HEK293 (cell line): ENCODE data around the gene CACNA2D3.

Source experiments
- CTCF ChIA-PET: fragments of 350-600 bp; formaldehyde crosslinking; extraction: SDS; loops from one replicate; lab custom pipeline; 2021; ENCODE audit warnings: antibody characterized with exemption; lab: Yijun Ruan, JAX
- POLR2A ChIA-PET: fragments of 300-600 bp; formaldehyde crosslinking; extraction: SDS; loops from one replicate; lab custom pipeline; 2020; ENCODE audit warnings: antibody characterized with exemption, inconsistent platforms; lab: Yijun Ruan, JAX
- H3K27ac ChIP-seq: fragments of 200-500 bp; sonication (Bioruptor generic); 2 replicates; pipeline ENCODE4 v1.5.1; 2014; ENCODE audit warnings: low read depth, low read length, control low read depth, inconsistent platforms; ENCODE audit errors: extremely low read depth
- H3K36me3 ChIP-seq, 2 experiments: fragments of 200-500 bp in 1 of 2; sonication (Bioruptor generic) in 1 of 2; 1 replicate in 1 of 2; 2 replicates in 1 of 2; pipeline ENCODE4 v1.5.1; 2014 to 2017; ENCODE audit warnings: inconsistent platforms in 2 of 2, low read length in 2 of 2; ENCODE audit not compliant: control insufficient read depth in 2 of 2, insufficient read depth in 1 of 2
- H3K4me1 ChIP-seq: fragments of 200-500 bp; sonication (Bioruptor generic); 2 replicates; pipeline ENCODE4 v1.5.1; 2014; ENCODE audit warnings: mild to moderate bottlenecking, low read length, inconsistent platforms; ENCODE audit not compliant: control insufficient read depth, insufficient read depth
- H3K4me3 ChIP-seq: 2 replicates; pipeline ENCODE4 v1.5.1; 2011; ENCODE audit warnings: low read depth, mild to moderate bottlenecking, control low read depth, low read length, moderate library complexity
- H3K9me3 ChIP-seq: fragments of 200-500 bp; sonication (Bioruptor generic); 2 replicates; pipeline ENCODE4 v1.5.1; 2014; ENCODE audit warnings: low read depth, low read length, inconsistent platforms; ENCODE audit not compliant: control insufficient read depth, insufficient read depth
- GLIS1 ChIP-seq: fragments of 450-650 bp; formaldehyde crosslinking; IDR thresholded peaks from 2 replicates; pipeline ENCODE4 v1.5.1; 2016; ENCODE audit warnings: missing biosample characterization, missing genetic modification characterization
- HIC1 ChIP-seq: fragments of 450-650 bp; formaldehyde crosslinking; IDR thresholded peaks from 2 replicates; pipeline ENCODE4 v1.5.1; 2016; ENCODE audit warnings: missing biosample characterization, missing genetic modification characterization
- KLF1 ChIP-seq: fragments of 450-650 bp; formaldehyde crosslinking; IDR thresholded peaks from 2 replicates; pipeline ENCODE4 v1.5.1; 2016; ENCODE audit warnings: missing biosample characterization, missing genetic modification characterization
- KLF8 ChIP-seq: fragments of 450-650 bp; formaldehyde crosslinking; IDR thresholded peaks from 2 replicates; pipeline ENCODE4 v1.5.1; 2016; ENCODE audit warnings: missing biosample characterization, missing genetic modification characterization
- PBX3 ChIP-seq: sonication (generic); formaldehyde crosslinking; IDR thresholded peaks from 2 replicates; pipeline ENCODE4 v1.8.1; 2022; ENCODE audit warnings: mild to moderate bottlenecking, moderate library complexity, missing genetic modification reagents
- SP7 ChIP-seq: fragments of 450-650 bp; formaldehyde crosslinking; IDR thresholded peaks from 2 replicates; pipeline ENCODE4 v1.5.1; 2016; ENCODE audit warnings: missing biosample characterization, missing genetic modification characterization
- TSHZ1 ChIP-seq: fragments of 450-650 bp; formaldehyde crosslinking; IDR thresholded peaks from 2 replicates; pipeline ENCODE4 v1.5.1; 2016; ENCODE audit warnings: missing biosample characterization, missing genetic modification characterization, borderline replicate concordance
- WT1 ChIP-seq: fragments of 450-650 bp; formaldehyde crosslinking; IDR thresholded peaks from 2 replicates; pipeline ENCODE4 v1.5.1; 2016; ENCODE audit warnings: missing biosample characterization, missing genetic modification characterization
- ZNF202 ChIP-seq: fragments of 450-650 bp; formaldehyde crosslinking; IDR thresholded peaks from 2 replicates; pipeline ENCODE4 v1.5.1; 2016; ENCODE audit warnings: missing biosample characterization, missing genetic modification characterization, borderline replicate concordance
- ZNF394 ChIP-seq: fragments of 450-650 bp; formaldehyde crosslinking; IDR thresholded peaks from 2 replicates; pipeline ENCODE4 v1.5.1; 2016; ENCODE audit warnings: missing biosample characterization, missing genetic modification characterization, mild to moderate bottlenecking, moderate library complexity, borderline replicate concordance
- ZNF433 ChIP-seq: fragments of 450-650 bp; formaldehyde crosslinking; IDR thresholded peaks from 2 replicates; pipeline ENCODE4 v1.5.1; 2016; ENCODE audit warnings: missing biosample characterization, missing genetic modification characterization, low read depth
- ZNF513 ChIP-seq: fragments of 450-650 bp; IDR thresholded peaks from 2 replicates; pipeline ENCODE4 v1.5.1; 2018; ENCODE audit warnings: missing biosample characterization, missing genetic modification characterization
- ZNF558 ChIP-seq: fragments of 450-650 bp; formaldehyde crosslinking; IDR thresholded peaks from 2 replicates; pipeline ENCODE4 v1.5.1; 2016; ENCODE audit warnings: missing biosample characterization, missing genetic modification characterization
- ZNF561 ChIP-seq: fragments of 450-650 bp; IDR thresholded peaks from 2 replicates; pipeline ENCODE4 v1.5.1; 2018; ENCODE audit warnings: missing biosample characterization, missing genetic modification characterization, borderline replicate concordance
- ZNF658 ChIP-seq: fragments of 450-650 bp; formaldehyde crosslinking; IDR thresholded peaks from 2 replicates; pipeline ENCODE4; 2016; ENCODE audit warnings: missing biosample characterization, missing genetic modification characterization

CACNA2D3 gene

DNA sequence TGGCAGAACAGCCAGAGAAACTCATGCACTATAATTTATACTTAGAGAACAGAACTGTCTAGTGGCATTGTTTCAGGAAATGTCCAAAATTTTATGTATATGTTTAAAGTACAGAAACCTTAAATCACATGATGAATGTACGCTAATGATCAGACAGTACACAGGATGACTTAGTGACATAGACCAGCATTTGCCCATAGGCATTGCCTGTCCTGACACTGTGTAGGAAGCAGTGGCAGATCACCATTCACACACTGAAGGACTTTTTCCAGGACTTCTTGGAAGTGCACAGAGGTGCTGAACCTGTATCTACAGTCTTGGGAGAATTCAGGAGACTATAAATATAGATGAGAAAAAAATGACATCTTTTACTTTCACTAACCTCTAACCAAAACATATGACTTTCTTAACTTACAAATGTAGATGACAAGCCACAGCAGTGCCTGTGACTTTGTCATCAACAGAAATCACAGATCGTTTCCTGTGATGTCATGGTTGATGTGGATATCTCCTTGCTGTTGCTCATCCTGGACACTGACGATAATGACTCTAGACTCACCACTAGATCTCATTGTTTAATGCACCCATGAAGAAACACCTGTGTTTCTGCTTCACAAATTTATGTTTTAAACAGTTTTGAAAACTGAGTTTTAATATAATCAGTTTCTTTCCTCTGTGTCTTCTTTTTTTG is 183.2 kb downstream of the CACNA2D3 start (continued):
- TF ChIP-seq TSHZ1 (tag by site-specific recombination): no peak
- TF ChIP-seq HIC1: no peak
- TF ChIP-seq KLF8: no peak
- TF ChIP-seq ZNF513: no peak
- no peak for TF ChIP-seq KLF1 (tag by site-specific recombination)
- no peak for TF ChIP-seq GLIS1 (tag by site-specific recombination)
- TF ChIP-seq PBX3 (CRISPR knock-in tag): no peak
- TF ChIP-seq ZNF433: no peak

DNA sequence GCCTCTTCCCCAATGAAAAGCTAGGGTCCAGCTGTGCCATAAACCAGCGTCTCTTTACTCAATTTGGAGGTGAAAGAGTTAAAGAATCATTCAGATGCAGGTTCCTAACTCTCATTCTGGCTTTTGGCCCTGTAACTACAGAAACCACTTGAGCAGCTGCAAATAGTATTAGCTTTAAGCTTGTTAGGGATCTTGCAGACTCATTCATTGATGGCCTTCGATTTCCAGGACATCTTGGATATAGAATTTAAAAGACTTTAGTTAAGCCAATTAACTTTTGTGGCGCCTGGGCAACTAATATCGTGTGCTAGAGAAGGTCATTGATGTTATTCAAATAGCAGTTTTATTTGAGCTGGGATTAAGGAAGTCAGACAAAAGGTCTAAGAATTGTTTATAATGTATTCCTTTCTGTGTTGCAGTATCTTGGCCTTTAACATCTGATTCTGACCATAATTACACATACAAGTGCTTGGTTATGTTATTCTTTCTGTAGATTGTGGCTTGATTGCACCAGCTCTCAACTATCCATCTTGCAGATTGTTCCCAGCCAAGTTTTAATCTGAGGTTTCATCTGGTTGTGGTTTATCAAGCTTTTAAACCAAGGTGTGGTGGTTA is 185.3 kb downstream of the CACNA2D3 start:
- H3K36me3 ChIP-seq: no peaks in the 10 kb centered on the region
- POLR2A ChIA-PET: no interaction called here
- CTCF ChIA-PET: interaction anchor here (1.1 kb wide), 1 partner anchor 161 kb away, joined by 3 read pairs; no protein-coding TSS in a partner anchor
- TF ChIP-seq KLF8 (no peak), SP7 (tag by site-specific recombination) (no peak), ZNF202 (no peak), ZNF394 (tag by site-specific recombination) (no peak), ZNF658 (no peak), WT1 (no peak), ZNF558 (tag by site-specific recombination) (no peak), ZNF561 (tag by site-specific recombination) (no peak)
- H3K4me1 ChIP-seq: no peaks in the 10 kb centered on the region; the same call in 1 of the 2 replicates
- no peak overlapping the region for H3K27ac ChIP-seq
- H3K9me3 ChIP-seq: no peaks in the 10 kb centered on the region
- H3K4me3 ChIP-seq: no peak overlapping the region
